ENCODE data around the gene KCNIP3. TPM values are rescaled to one million over a fixed set of nuclear protein-coding genes. Genes with fewer than 3 reads are reported as not detected.

Gene KCNIP3
- total RNA-seq, 1 experiment from 2014 or later, result 4.5 TPM

GRCh38 chr2:95381212-95382191 lies 84.4 kb downstream of the KCNIP3 start:
- Histone ChIP-seq H3K79me2 (ENCODE audit: low read depth) (no peaks in the 10 kb centered on the region), H2AFZ (no peak overlapping the region), H3K27me3 (ENCODE audit: insufficient read depth, low read depth) (peaks cover 80% of the 10 kb centered on the region), H3K4me1 (replicated peaks; ENCODE audit: insufficient read depth) (no peaks in the 10 kb centered on the region), H3K9me2 (ENCODE audit: insufficient read depth) (no peaks in the 10 kb centered on the region), H4K20me1 (ENCODE audit: insufficient read depth) (no peaks in the 10 kb centered on the region), H3F3A (ENCODE audit: insufficient read depth, low read depth) (no peaks in the 10 kb centered on the region), H3K36me3 (ENCODE audit: low read depth) (no peaks in the 10 kb centered on the region), H3K4me3 (no peak overlapping the region), H3K9me3 (ENCODE audit: insufficient read depth, low read depth) (no peaks in the 10 kb centered on the region), H3K27ac (no peak overlapping the region), H3K4me2 (no peak overlapping the region)
- no TSS peak for BruUV-seq (replicated peaks)
- no peak for TF ChIP-seq EZH2 (IDR thresholded peaks at IDR 0.05; ENCODE audit: low read depth)
- TF ChIP-seq CTCF (conservative IDR thresholded peaks at IDR 0.05), result no peak
- CTCF ChIA-PET, result no interaction called here
- intact Hi-C loops (cut with micrococcal nuclease; ENCODE audit: unreplicated experiment), result no loop called here
- POLR2A ChIA-PET (ENCODE audit: unreplicated experiment), result no interaction called here
- no peak for DNase-seq

GRCh38 chr2:95382192-95382591 lies 85.0 kb downstream of the KCNIP3 start:
- Histone ChIP-seq H3K4me2 (no peak overlapping the region), H2AFZ (no peak overlapping the region), H3K27ac (no peak overlapping the region), H3K9me3 (ENCODE audit: insufficient read depth, low read depth) (no peaks in the 10 kb centered on the region), H3K9me2 (ENCODE audit: insufficient read depth) (no peaks in the 10 kb centered on the region), H3K4me1 (replicated peaks; ENCODE audit: insufficient read depth) (no peaks in the 10 kb centered on the region), H4K20me1 (ENCODE audit: insufficient read depth) (no peaks in the 10 kb centered on the region), H3K79me2 (ENCODE audit: low read depth) (no peaks in the 10 kb centered on the region), H3K27me3 (ENCODE audit: insufficient read depth, low read depth) (peaks cover 74% of the 10 kb centered on the region), H3K4me3 (no peak overlapping the region), H3K36me3 (ENCODE audit: low read depth) (no peaks in the 10 kb centered on the region), H3F3A (ENCODE audit: insufficient read depth, low read depth) (no peaks in the 10 kb centered on the region)
- intact Hi-C loops (cut with micrococcal nuclease; ENCODE audit: unreplicated experiment), result no loop called here
- CTCF ChIA-PET, result no interaction called here
- POLR2A ChIA-PET (ENCODE audit: unreplicated experiment), result no interaction called here
- no TSS peak for BruUV-seq (replicated peaks)
- TF ChIP-seq EZH2 (IDR thresholded peaks at IDR 0.05; ENCODE audit: low read depth), result no peak
- no peak for TF ChIP-seq CTCF (conservative IDR thresholded peaks at IDR 0.05)
- DNase-seq, result no peak

GRCh38 chr2:95382686-95383634 lies 85.8 kb downstream of the KCNIP3 start:
- ChIA-PET CTCF (no interaction called here), POLR2A (ENCODE audit: unreplicated experiment) (no interaction called here)
- H3K4me1 ChIP-seq (replicated peaks; ENCODE audit: insufficient read depth), result no peaks in the 10 kb centered on the region
- no peaks in the 10 kb centered on the region for H3K79me2 ChIP-seq (ENCODE audit: low read depth)
- DNase-seq, result no peak
- H3K4me2 ChIP-seq, result no peak overlapping the region
- no peaks in the 10 kb centered on the region for H3K9me3 ChIP-seq (ENCODE audit: insufficient read depth, low read depth)
- no peaks in the 10 kb centered on the region for H4K20me1 ChIP-seq (ENCODE audit: insufficient read depth)
- H3K27ac ChIP-seq, result no peak overlapping the region
- no peaks in the 10 kb centered on the region for H3K9me2 ChIP-seq (ENCODE audit: insufficient read depth)
- BruUV-seq (replicated peaks), result no TSS peak
- peaks cover 72% of the 10 kb centered on the region for H3K27me3 ChIP-seq (ENCODE audit: insufficient read depth, low read depth)
- intact Hi-C loops (cut with micrococcal nuclease; ENCODE audit: unreplicated experiment), result no loop called here
- no peak overlapping the region for H3K4me3 ChIP-seq
- H3F3A ChIP-seq (ENCODE audit: insufficient read depth, low read depth), result no peaks in the 10 kb centered on the region
- TF ChIP-seq CTCF (conservative IDR thresholded peaks at IDR 0.05) (no peak), EZH2 (IDR thresholded peaks at IDR 0.05; ENCODE audit: low read depth) (no peak)
- no peaks in the 10 kb centered on the region for H3K36me3 ChIP-seq (ENCODE audit: low read depth)
- no peak overlapping the region for H2AFZ ChIP-seq
